AG09309 (cell line): Measurements from ENCODE around the gene CT47C1.
A peak's percentile ranks its signal among the peaks of the same experiment; 100 is the strongest.

Experiments
- DNase-seq: peaks from one replicate; pipeline ENCODE4 v3.0.0-alpha.2; 2010; ENCODE audit warnings: low read depth
- H3K4me3 ChIP-seq: 2 replicates; pipeline ENCODE4 v1.5.1; 2011; ENCODE audit warnings: mild to moderate bottlenecking, low read depth, low read length, moderate library complexity; ENCODE audit not compliant: control insufficient read depth
- TF ChIP-seq, protein P1 (sequence below): IDR thresholded peaks from 2 replicates; pipeline ENCODE4 v1.5.1; 2011; ENCODE audit warnings: mild to moderate bottlenecking, low read depth, low read length, inconsistent platforms; ENCODE audit not compliant: insufficient read depth, control insufficient read depth; ENCODE audit errors: missing control alignments

The CT47C1 gene

DNA sequence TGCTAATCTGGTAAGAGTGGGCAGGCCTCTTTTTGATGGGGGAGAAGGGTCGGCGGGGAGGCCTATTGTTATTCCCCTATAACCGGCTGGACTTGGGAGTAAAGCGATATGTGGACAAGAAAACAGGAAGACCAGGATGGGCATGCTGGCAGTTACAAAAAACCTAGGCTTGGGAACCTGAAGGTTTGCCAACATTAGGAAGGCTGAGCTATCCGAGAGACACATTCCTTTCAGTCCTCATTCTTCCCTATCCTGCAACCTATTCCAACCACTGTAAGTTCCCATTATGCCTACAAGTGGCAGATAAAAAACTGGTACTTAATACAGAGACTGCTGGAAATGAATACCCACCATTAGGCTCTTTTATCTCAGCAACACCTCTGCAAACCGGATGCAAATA, 32.4 kb upstream of the CT47C1 start:
- no peak overlapping the region for H3K4me3 ChIP-seq
- TF ChIP-seq, protein P1, sequence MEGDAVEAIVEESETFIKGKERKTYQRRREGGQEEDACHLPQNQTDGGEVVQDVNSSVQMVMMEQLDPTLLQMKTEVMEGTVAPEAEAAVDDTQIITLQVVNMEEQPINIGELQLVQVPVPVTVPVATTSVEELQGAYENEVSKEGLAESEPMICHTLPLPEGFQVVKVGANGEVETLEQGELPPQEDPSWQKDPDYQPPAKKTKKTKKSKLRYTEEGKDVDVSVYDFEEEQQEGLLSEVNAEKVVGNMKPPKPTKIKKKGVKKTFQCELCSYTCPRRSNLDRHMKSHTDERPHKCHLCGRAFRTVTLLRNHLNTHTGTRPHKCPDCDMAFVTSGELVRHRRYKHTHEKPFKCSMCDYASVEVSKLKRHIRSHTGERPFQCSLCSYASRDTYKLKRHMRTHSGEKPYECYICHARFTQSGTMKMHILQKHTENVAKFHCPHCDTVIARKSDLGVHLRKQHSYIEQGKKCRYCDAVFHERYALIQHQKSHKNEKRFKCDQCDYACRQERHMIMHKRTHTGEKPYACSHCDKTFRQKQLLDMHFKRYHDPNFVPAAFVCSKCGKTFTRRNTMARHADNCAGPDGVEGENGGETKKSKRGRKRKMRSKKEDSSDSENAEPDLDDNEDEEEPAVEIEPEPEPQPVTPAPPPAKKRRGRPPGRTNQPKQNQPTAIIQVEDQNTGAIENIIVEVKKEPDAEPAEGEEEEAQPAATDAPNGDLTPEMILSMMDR: no peak
- no peak for DNase-seq

DNA sequence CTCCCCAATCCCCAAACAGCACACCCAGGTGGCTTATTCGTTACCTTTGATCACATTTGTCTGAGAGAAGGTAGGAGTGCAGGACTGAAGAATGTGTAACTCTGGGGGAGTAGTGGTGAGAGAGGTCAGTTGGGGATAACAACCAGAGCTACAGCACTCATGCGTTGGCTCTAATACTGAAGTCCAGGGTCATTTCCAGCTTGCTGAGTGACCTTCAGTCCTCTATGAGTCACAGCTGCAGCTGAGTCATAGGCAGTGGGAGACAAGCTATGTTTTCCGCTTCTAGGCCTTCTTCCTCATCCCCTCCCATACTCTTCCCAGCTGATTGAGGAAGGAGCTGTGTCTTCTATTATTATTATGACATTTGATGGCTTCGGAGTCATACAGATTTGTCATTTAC, 31.6 kb upstream of the CT47C1 start:
- H3K4me3 ChIP-seq: no peak overlapping the region
- TF ChIP-seq, protein P1: no peak
- peak; percentile 25 for DNase-seq

DNA sequence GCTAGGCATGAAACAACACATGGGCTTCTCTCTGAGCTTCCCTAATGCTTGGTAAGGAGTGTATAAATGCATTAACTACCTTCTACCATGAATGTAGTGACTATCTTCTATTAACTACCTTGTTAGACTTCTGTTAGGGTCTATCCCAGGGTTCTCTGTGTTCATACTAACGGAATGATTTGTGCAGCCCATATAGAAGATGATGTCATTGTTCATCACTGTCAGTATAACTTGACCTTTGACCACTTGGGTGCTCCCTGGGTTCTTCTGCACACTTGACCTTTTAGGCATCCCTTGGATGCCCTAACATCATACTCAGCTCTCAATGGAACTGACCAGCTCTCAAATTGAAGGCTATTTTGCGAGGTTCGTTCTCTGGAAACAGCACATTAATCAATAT, 30.8 kb upstream of the CT47C1 start:
- TF ChIP-seq, protein P1: no peak
- no peak for DNase-seq

DNA sequence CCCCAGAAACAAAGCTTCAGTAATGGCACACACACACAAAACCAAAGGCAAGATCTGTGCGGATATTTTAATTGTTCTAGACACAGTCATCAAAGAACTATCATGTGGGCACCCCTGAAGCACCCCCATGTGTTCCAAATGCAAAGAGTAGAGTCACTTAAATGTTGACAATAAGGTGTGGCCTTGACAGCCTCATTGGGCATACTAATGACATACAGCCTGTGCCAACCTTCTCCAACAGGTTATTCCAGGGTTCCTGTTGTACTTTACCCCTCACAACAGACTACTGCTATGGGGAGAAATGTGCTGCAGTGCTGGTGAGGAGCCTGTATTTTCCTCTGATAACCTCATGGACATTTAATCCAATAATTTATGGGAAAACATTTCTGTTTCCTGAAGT, 29.8 kb upstream of the CT47C1 start:
- no peak overlapping the region for H3K4me3 ChIP-seq
- no peak for DNase-seq
- TF ChIP-seq, protein P1: no peak

More for the DNA sequence above, 30.8 kb upstream of the CT47C1 start:
- H3K4me3 ChIP-seq: no peak overlapping the region

DNA sequence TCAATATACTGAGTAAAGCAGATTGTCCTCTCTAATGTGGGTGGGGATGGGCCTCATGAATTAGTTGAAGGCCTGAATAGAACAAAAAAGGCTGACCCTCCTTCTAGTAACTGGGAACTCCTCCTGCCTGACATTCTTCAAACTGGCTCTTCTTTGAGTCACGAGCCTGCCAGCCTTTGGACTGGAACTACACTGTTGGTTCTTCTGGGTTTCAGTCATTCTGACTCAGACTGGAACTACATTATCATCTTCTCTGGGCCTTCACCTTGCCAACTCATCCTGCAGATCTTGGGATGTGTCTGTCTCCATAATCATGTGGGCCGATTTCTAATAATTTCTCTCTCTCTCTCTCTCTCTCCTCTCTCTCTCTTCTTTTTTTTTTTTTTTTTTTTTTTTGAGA, 26.9 kb upstream of the CT47C1 start:
- H3K4me3 ChIP-seq: no peak overlapping the region
- no peak for DNase-seq
- TF ChIP-seq, protein P1: no peak

DNA sequence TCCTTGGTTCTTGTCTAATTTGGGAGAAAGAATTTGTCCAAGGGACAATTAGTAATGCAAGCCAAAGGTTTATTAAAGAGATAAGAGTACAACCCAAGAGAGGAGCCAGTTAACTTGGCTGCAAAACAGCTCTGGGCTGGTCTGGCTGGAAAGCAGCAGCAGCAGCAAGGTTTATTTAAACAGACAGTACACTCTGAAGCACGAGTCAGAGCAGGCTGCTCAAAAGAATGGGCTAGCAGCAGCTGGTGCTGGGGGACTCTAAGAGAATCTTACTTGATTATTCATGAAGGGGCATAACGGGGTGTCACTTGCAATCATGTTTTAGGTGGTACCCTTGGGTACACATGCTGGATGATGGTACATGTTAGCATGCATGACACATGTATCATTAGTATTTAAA, 17.1 kb upstream of the CT47C1 start:
- TF ChIP-seq, protein P1: no peak
- no peak overlapping the region for H3K4me3 ChIP-seq
- no peak for DNase-seq

DNA sequence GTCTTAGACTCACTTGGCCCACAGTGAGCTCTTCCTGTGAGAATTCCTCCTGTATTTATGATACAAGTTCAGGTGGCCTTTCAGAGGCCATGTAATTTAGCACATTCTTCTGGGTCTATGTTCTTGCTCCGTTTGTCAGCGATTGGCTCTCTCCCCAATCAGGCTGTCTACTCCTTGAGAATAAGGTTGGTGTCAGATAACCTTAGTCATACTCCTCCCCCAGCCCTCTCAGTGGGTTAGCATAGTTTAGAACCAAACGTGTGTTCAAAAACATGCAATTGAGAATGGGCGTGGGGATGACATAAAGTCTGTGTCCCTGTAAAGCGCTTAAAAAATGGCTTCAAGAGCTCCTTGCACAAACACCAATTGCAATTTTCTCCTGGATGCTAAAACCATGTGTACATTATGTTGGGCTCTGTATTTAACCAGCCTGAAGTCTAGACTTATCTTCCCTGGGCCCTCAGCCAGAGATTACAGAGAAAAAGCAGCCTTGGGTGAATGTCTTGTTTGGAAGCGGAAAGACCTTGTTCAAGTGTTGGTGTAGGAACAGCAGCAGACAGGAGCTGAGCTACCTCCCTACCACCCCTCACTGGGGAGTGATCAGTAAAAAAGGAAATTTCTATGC, 9.9 kb upstream of the CT47C1 start:
- TF ChIP-seq, protein P1: no peak
- no peak for DNase-seq
- H3K4me3 ChIP-seq: no peak overlapping the region
